ENCODE data around the gene MEIS1.

MEIS1 gene

GRCh38 chr2:66547887-66548286, 113.0 kb downstream of the MEIS1 start:
- Histone ChIP-seq H3K27me3 (replicated peaks; ENCODE audit: control insufficient read depth, insufficient read depth, low read length) (no peaks in the 10 kb centered on the region), H3K36me3 (ENCODE audit: control insufficient read depth, insufficient read depth, low read length) (no peaks in the 10 kb centered on the region), H3K4me3 (replicated peaks; ENCODE audit: low read depth, low read length) (no peak overlapping the region)
- DNase-seq (ENCODE audit: extremely low read depth, insufficient read length) = no peak
- TF ChIP-seq CTCF (IDR thresholded peaks at IDR 0.05; ENCODE audit: insufficient read depth, low read length, poor library complexity, severe bottlenecking) = no peak

GRCh38 chr2:66548422-66548821, 113.5 kb downstream of the MEIS1 start:
- Histone ChIP-seq H3K36me3 (ENCODE audit: control insufficient read depth, insufficient read depth, low read length) (no peaks in the 10 kb centered on the region), H3K4me3 (replicated peaks; ENCODE audit: low read depth, low read length) (no peak overlapping the region), H3K27me3 (replicated peaks; ENCODE audit: control insufficient read depth, insufficient read depth, low read length) (no peaks in the 10 kb centered on the region)
- DNase-seq (ENCODE audit: extremely low read depth, insufficient read length) = no peak
- TF ChIP-seq CTCF (IDR thresholded peaks at IDR 0.05; ENCODE audit: insufficient read depth, low read length, poor library complexity, severe bottlenecking) = no peak

GRCh38 chr2:66550826-66551225, 115.9 kb downstream of the MEIS1 start:
- Histone ChIP-seq H3K27me3 (replicated peaks; ENCODE audit: control insufficient read depth, insufficient read depth, low read length) (no peaks in the 10 kb centered on the region; the same call in none of the 2 replicates), H3K36me3 (ENCODE audit: control insufficient read depth, insufficient read depth, low read length) (no peaks in the 10 kb centered on the region), H3K4me3 (replicated peaks; ENCODE audit: low read depth, low read length) (no peak overlapping the region)
- TF ChIP-seq CTCF (IDR thresholded peaks at IDR 0.05; ENCODE audit: insufficient read depth, low read length, poor library complexity, severe bottlenecking) = no peak
- no peak for DNase-seq (ENCODE audit: extremely low read depth, insufficient read length)

- no peak for DNase-seq (ENCODE audit: extremely low read depth, insufficient read length)
- H3K4me3 ChIP-seq (replicated peaks; ENCODE audit: low read depth, low read length) = no peak overlapping the region
Observed at GRCh38 chr2:66553370-66553769, 118.4 kb downstream of the MEIS1 start.

GRCh38 chr2:66555091-66555490, 120.2 kb downstream of the MEIS1 start:
- TF ChIP-seq CTCF (IDR thresholded peaks at IDR 0.05; ENCODE audit: insufficient read depth, low read length, poor library complexity, severe bottlenecking) = no peak
- Histone ChIP-seq H3K36me3 (ENCODE audit: control insufficient read depth, insufficient read depth, low read length) (no peaks in the 10 kb centered on the region), H3K4me3 (replicated peaks; ENCODE audit: low read depth, low read length) (no peak overlapping the region), H3K27me3 (replicated peaks; ENCODE audit: control insufficient read depth, insufficient read depth, low read length) (no peaks in the 10 kb centered on the region; the same call in none of the 2 replicates)
- DNase-seq (ENCODE audit: extremely low read depth, insufficient read length) = no peak

More at GRCh38 chr2:66553370-66553769, 118.4 kb downstream of the MEIS1 start:
- no peaks in the 10 kb centered on the region for H3K36me3 ChIP-seq (ENCODE audit: control insufficient read depth, insufficient read depth, low read length)
- no peaks in the 10 kb centered on the region; the same call in none of the 2 replicates for H3K27me3 ChIP-seq (replicated peaks; ENCODE audit: control insufficient read depth, insufficient read depth, low read length)
- no peak for TF ChIP-seq CTCF (IDR thresholded peaks at IDR 0.05; ENCODE audit: insufficient read depth, low read length, poor library complexity, severe bottlenecking)

Measured in GM06990 (cell line).